Measurements from ENCODE around the gene DHRS13. TPM values are rescaled to one million over a fixed set of nuclear protein-coding genes. Genes with fewer than 3 reads are reported as not detected.
"Not testable (repeated sequence)": the region's sequence is repeated elsewhere in the genome, so short reads cannot be mapped to it uniquely, and the experiment has no call there.

Gene DHRS13
- total RNA-seq, 1 donor from 2014 or later: 8.2 TPM

DNA sequence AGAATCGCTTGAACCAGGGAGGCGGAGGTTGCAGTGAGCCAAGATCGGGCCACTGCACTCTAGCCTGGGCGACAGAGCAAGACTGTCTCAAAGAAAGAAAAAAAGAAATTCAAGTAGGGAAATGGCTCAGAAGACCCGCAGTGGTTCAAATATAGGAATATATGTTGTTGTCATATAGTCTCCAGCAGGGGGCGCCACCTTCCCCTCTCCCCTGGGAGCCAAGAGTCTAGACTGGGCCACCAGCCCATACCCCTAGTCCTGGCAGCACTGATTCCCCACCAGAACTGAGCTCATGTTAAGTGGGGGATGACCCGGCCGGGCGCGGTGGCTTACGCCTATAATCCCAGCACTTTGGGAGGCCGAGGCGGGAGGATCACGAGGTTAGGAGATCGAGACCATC lies 54.2 kb downstream of the DHRS13 start:
- H3K27ac Mint-ChIP-seq (ENCODE audit: unreplicated experiment); H3K4me3 Mint-ChIP-seq (ENCODE audit: unreplicated experiment); H3K36me3 Mint-ChIP-seq (ENCODE audit: low read depth, unreplicated experiment); H3K9me3 Mint-ChIP-seq (ENCODE audit: unreplicated experiment); H3K27me3 Mint-ChIP-seq (ENCODE audit: unreplicated experiment); H3K4me1 Mint-ChIP-seq (ENCODE audit: unreplicated experiment): not testable (repeated sequence)
- TF ChIP-seq, protein P1, sequence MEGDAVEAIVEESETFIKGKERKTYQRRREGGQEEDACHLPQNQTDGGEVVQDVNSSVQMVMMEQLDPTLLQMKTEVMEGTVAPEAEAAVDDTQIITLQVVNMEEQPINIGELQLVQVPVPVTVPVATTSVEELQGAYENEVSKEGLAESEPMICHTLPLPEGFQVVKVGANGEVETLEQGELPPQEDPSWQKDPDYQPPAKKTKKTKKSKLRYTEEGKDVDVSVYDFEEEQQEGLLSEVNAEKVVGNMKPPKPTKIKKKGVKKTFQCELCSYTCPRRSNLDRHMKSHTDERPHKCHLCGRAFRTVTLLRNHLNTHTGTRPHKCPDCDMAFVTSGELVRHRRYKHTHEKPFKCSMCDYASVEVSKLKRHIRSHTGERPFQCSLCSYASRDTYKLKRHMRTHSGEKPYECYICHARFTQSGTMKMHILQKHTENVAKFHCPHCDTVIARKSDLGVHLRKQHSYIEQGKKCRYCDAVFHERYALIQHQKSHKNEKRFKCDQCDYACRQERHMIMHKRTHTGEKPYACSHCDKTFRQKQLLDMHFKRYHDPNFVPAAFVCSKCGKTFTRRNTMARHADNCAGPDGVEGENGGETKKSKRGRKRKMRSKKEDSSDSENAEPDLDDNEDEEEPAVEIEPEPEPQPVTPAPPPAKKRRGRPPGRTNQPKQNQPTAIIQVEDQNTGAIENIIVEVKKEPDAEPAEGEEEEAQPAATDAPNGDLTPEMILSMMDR (IDR thresholded peaks at IDR 0.05; ENCODE audit: unreplicated experiment): peak; percentile 83
- DNase-seq (ENCODE audit: low spot score): peak; percentile 36

Small RNA genes lying within 50 kb of the gene (microRNA-seq; reads per million reads assigned to microRNA genes)
- not detected for gene MIR451B (ENCODE audit: unreplicated experiment)

Other genes starting within 250 kb of the DHRS13 start
- gene SDF2, start 241.2 kb downstream of the DHRS13 start, total RNA-seq (ENCODE audit: unreplicated experiment): 52.8 TPM
- gene SUPT6H, start 240.9 kb downstream of the DHRS13 start, total RNA-seq (ENCODE audit: unreplicated experiment): 87.4 TPM
- gene PROCA1, start 191.2 kb downstream of the DHRS13 start, total RNA-seq (ENCODE audit: unreplicated experiment): 12.0 TPM
- gene RAB34, start 185.2 kb downstream of the DHRS13 start, total RNA-seq (ENCODE audit: unreplicated experiment): 72.0 TPM
- 1,525 TPM for gene RPL23A, start 183.1 kb downstream of the DHRS13 start, total RNA-seq (ENCODE audit: unreplicated experiment)
- gene TLCD1, start 176.8 kb downstream of the DHRS13 start, total RNA-seq (ENCODE audit: unreplicated experiment): 2.4 TPM
- gene NEK8, start 174.3 kb downstream of the DHRS13 start, total RNA-seq (ENCODE audit: unreplicated experiment): 6.7 TPM
- gene TRAF4, start 159.1 kb downstream of the DHRS13 start, total RNA-seq (ENCODE audit: unreplicated experiment): 166 TPM
- 69.9 TPM for gene FAM222B, start 60.3 kb downstream of the DHRS13 start, total RNA-seq (ENCODE audit: unreplicated experiment)
- gene ERAL1, start 48.1 kb downstream of the DHRS13 start, total RNA-seq (ENCODE audit: unreplicated experiment): 61.1 TPM
- 156 TPM for gene FLOT2, start 5.3 kb downstream of the DHRS13 start, total RNA-seq (ENCODE audit: unreplicated experiment)
- 56.1 TPM for gene PHF12, start 48.4 kb upstream of the DHRS13 start, total RNA-seq (ENCODE audit: unreplicated experiment)
- 0.10 TPM for gene SEZ6, start 103.0 kb upstream of the DHRS13 start, total RNA-seq (ENCODE audit: unreplicated experiment)
- 3.3 TPM for gene PIPOX, start 140.1 kb upstream of the DHRS13 start, total RNA-seq (ENCODE audit: unreplicated experiment)